ENCODE results near the gene EEF1AKMT1.
"Not testable (repeated sequence)": the region's sequence is repeated elsewhere in the genome, so short reads cannot be mapped to it uniquely, and the experiment has no call there.

EEF1AKMT1 gene

GRCh38 chr13:20702530-20702914 lies 71.2 kb downstream of the EEF1AKMT1 start:
- no peak overlapping the region for H3K4me3 ChIP-seq (ENCODE audit: low read depth, low read length)

- no peak overlapping the region for H3K4me3 ChIP-seq (ENCODE audit: low read depth, low read length)
These were observed 72.3 kb downstream of the EEF1AKMT1 start for GRCh38 chr13:20701461-20701860.

GRCh38 chr13:20700288-20700687 lies 73.5 kb downstream of the EEF1AKMT1 start:
- H3K4me3 ChIP-seq (ENCODE audit: low read depth, low read length), result no peak overlapping the region

GRCh38 chr13:20699715-20700114 lies 74.0 kb downstream of the EEF1AKMT1 start:
- no peak overlapping the region for H3K4me3 ChIP-seq (ENCODE audit: low read depth, low read length)

GRCh38 chr13:20696073-20696472 lies 77.7 kb downstream of the EEF1AKMT1 start:
- H3K4me3 ChIP-seq (ENCODE audit: low read depth, low read length), result no peak overlapping the region

GRCh38 chr13:20691616-20692015 lies 82.1 kb downstream of the EEF1AKMT1 start:
- no peak overlapping the region for H3K4me3 ChIP-seq (ENCODE audit: low read depth, low read length)

GRCh38 chr13:20689291-20689690 lies 84.5 kb downstream of the EEF1AKMT1 start:
- no peak overlapping the region for H3K4me3 ChIP-seq (ENCODE audit: low read depth, low read length)

- no peak overlapping the region for H3K4me3 ChIP-seq (ENCODE audit: low read depth, low read length)
These were observed 86.7 kb downstream of the EEF1AKMT1 start for GRCh38 chr13:20686863-20687579.

GRCh38 chr13:20686167-20686566 lies 87.6 kb downstream of the EEF1AKMT1 start:
- no peak overlapping the region for H3K4me3 ChIP-seq (ENCODE audit: low read depth, low read length)

GRCh38 chr13:20685092-20685491 lies 88.7 kb downstream of the EEF1AKMT1 start:
- H3K4me3 ChIP-seq (ENCODE audit: low read depth, low read length), result no peak overlapping the region

- H3K4me3 ChIP-seq (ENCODE audit: low read depth, low read length), result no peak overlapping the region
These were observed 89.2 kb downstream of the EEF1AKMT1 start for GRCh38 chr13:20684546-20684945.

GRCh38 chr13:20684041-20684440 lies 89.7 kb downstream of the EEF1AKMT1 start:
- no peak overlapping the region for H3K4me3 ChIP-seq (ENCODE audit: low read depth, low read length)

- H3K4me3 ChIP-seq (ENCODE audit: low read depth, low read length), result no peak overlapping the region
These were observed 91.7 kb downstream of the EEF1AKMT1 start for GRCh38 chr13:20682061-20682460.

GRCh38 chr13:20681481-20681880 lies 92.3 kb downstream of the EEF1AKMT1 start:
- H3K4me3 ChIP-seq (ENCODE audit: low read depth, low read length), result not testable (repeated sequence)

- no peak overlapping the region for H3K4me3 ChIP-seq (ENCODE audit: low read depth, low read length)
These were observed 93.2 kb downstream of the EEF1AKMT1 start for GRCh38 chr13:20680416-20681080.

- H3K4me3 ChIP-seq (ENCODE audit: low read depth, low read length), result no peak overlapping the region
These were observed 93.9 kb downstream of the EEF1AKMT1 start for GRCh38 chr13:20679879-20680278.

All from iPS-11a (cell line).